MM.1S (cell line): ENCODE data around the gene OSBPL10.

Experiments used
- CTCF ChIP-seq: fragments of 300-600 bp; sonication (generic); IDR thresholded peaks from 2 replicates; pipeline ENCODE4 v1.5.1; 2016; ENCODE audit warnings: antibody characterized with exemption, low read length, mixed read lengths
- EZH2 ChIP-seq: fragments of 300-600 bp; sonication (generic); optimal IDR thresholded peaks from 2 replicates; pipeline ENCODE3; 2017; ENCODE audit warnings: low read depth, mild to moderate bottlenecking, antibody characterized with exemption, low read length, mixed read lengths
- EZH2phosphoT487 ChIP-seq: fragments of 300-600 bp; sonication (generic); IDR thresholded peaks from 2 replicates; pipeline ENCODE4 v1.6.1; 2018; ENCODE audit warnings: antibody characterized with exemption, low read length

GRCh38 chr3:31713816-31714215 lies 267.2 kb downstream of the OSBPL10 start:
- TF ChIP-seq CTCF = no peak
- no peak for TF ChIP-seq EZH2phosphoT487
- no peak for TF ChIP-seq EZH2
